ENCODE data around the gene NCKAP5.

The NCKAP5 gene

GRCh38 chr2:132678483-132678882 lies 889.8 kb downstream of the NCKAP5 start:
- DNase-seq, result no peak

DNA sequence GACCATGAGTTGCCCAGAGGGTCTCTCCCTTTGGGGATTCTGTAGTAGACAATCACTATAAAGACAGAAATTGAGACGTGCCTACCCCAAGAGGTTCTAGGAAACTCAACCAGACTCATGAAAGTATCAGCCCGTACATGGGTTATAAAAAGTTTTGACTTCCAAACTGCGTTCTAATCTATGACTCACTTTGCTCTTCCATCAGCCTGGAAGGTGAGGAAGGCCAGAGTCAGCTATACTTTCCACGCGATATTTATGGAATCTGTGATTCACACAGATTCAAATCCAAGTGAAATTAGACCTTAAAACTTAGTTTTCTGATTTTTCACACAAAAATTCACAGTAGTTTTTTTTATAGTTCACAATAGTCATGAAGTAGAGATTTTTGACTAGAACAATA lies 890.6 kb downstream of the NCKAP5 start:
- DNase-seq, result no peak

DNA sequence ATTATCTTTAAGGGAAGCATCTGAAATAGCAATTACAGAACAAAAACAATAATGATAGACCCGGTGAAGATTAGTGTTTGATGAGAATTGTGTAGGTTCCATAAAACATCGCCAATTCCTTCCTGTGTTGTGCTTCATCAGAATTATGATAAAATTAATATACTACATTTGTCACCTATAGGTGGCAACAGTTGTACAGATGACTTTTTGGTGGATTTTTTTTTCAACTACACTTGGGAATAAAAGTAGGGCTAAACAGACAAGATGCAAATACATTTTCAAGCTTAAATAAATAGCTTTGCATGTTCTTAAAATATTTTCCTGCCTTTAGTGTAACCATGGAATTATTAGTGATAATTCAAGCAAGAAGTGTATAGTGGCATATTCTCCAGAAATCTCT lies 891.3 kb downstream of the NCKAP5 start:
- DNase-seq, result no peak

- DNase-seq, result no peak
Measured at GRCh38 chr2:132671151-132671835, 897.0 kb downstream of the NCKAP5 start.

GRCh38 chr2:132670496-132671150 lies 897.6 kb downstream of the NCKAP5 start:
- DNase-seq, result no peak

DNA sequence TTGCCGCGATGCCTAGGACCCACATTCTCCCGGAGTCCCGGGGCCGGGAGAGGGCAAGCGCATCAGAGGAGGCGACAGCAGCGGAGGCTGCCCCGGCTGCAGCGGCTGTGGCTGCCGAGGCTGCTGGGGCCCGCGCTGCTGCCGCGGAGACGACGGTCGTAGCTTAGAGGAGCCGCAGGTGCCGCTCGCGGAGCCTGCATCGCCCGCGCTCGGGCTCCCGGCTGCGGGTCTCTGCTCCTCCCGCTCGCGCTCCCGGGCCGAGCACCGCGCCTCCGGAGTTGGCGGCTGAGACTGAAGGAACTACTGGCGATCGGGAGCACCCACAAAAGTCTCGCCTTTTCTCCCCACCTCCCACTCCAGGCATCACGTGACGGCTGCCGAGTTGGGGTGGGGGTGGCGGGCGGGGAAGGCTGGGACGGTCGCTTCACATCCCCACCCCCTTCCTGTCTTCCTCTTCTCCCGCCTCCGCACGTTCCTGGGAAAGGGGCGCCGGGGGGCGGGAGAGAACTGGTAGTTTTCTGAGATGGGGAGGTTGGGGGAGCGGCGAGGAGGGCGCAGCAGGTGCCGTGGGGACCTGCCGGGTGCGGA lies 898.3 kb downstream of the NCKAP5 start, which contains the start of gene LYPD1:
Gene LYPD1 (minus strand): TSS at position 298 of the 588 bp plus-strand sequence. CDS start 273 bp downstream, at position 25.
- DNase-seq, result no peak

GRCh38 chr2:132668987-132669907 lies 899.0 kb downstream of the NCKAP5 start:
- DNase-seq, result no peak

DNA sequence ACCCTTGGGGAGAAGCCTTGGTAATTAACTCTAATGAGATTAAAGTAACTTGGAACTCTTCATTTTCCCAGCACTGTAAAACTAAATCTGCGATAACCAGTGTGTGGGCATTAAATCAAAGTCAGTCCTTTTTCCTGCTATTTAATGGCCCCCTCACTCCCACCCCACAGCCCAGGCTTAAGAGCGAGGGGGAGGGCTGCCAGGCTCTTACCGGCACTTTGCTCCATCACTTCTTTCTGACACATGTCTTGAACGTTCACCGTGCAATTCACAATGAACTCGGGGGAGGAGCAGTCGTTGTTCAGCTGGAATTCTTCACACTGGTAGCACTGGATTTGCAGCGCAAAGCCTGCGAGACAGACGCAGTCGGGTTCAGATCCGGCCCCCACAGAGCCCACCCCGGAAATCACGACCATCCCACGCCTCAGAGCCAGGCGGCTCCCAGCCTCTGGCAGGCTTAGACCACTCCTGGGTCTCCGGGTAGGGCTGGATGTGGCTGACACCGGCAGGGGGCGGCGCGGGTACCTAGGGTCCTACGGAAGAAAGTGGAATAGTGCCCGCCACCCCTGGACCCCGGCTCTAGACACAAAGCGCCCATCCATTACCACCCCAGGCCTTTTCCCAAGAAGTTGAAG lies 900.0 kb downstream of the NCKAP5 start:
- no peak for DNase-seq

DNA sequence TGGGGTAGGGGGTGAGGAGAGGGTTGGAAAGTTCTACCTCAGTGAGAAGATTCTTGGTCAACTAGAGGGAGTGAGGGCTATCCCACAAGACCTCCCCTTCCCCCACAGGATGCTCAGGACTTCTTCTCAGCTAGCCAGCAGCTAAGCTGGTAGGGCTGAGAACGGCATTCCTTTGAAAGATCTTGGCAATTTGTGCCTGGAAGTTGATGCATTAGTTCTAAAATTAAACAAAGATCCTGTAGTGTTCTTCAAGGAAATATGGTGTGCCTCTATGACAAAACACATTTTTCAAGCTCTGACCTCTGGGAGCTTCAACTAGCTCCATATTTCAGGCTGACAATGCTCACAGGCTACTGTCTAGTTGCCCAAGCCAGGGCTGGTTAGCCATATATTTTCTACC lies 900.6 kb downstream of the NCKAP5 start:
- DNase-seq, result no peak

- no peak for DNase-seq
Measured at GRCh38 chr2:132665401-132666140, 902.7 kb downstream of the NCKAP5 start.

GRCh38 chr2:132664096-132664495 lies 904.2 kb downstream of the NCKAP5 start:
- DNase-seq, result no peak

DNA sequence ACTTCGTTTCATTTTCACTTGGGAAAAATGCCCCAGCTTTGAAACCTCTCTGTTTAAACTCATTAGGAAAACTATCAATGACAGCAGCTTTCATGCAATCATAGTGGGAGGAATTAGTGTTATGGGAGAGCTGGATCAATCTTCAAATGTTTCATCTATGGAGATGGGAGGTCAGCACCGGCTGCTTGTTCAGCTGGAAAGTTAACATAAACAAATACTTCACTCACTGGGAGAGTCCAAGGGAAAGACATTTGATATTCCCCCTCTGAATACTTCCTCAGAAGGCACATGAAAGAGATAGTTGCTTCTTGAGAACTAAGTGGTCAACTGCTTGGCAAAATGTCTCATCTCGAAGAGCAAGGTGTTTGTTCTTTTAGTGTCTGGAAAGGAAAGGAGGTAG lies 905.5 kb downstream of the NCKAP5 start:
- no peak for DNase-seq

GRCh38 chr2:132659331-132659730 lies 908.9 kb downstream of the NCKAP5 start:
- no peak for DNase-seq

- DNase-seq, result no peak
Measured at GRCh38 chr2:132656266-132656975, 911.8 kb downstream of the NCKAP5 start.

GRCh38 chr2:132654968-132655367 lies 913.3 kb downstream of the NCKAP5 start:
- no peak for DNase-seq

- no peak for DNase-seq
Measured at GRCh38 chr2:132654335-132654734, 913.9 kb downstream of the NCKAP5 start.

DNA sequence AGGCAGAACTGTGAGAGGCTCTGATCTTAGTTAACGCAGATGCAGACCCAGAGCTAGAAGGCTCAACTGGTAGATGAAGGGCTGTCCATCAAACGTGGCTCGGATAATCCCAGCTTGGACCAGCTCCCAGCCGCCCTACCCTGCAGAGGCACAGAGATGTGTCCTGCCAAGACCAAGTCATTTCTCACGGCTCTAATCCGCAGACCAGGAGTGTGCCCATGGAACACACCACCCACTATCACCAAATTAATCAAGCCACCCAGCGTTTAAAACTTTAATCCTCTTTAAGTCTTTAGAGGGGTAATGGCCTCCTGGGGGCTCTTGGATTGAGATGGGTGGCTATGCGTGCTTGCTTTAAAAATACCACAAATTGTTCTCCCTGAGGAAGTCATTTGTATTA lies 915.8 kb downstream of the NCKAP5 start:
- DNase-seq, result no peak

DNA sequence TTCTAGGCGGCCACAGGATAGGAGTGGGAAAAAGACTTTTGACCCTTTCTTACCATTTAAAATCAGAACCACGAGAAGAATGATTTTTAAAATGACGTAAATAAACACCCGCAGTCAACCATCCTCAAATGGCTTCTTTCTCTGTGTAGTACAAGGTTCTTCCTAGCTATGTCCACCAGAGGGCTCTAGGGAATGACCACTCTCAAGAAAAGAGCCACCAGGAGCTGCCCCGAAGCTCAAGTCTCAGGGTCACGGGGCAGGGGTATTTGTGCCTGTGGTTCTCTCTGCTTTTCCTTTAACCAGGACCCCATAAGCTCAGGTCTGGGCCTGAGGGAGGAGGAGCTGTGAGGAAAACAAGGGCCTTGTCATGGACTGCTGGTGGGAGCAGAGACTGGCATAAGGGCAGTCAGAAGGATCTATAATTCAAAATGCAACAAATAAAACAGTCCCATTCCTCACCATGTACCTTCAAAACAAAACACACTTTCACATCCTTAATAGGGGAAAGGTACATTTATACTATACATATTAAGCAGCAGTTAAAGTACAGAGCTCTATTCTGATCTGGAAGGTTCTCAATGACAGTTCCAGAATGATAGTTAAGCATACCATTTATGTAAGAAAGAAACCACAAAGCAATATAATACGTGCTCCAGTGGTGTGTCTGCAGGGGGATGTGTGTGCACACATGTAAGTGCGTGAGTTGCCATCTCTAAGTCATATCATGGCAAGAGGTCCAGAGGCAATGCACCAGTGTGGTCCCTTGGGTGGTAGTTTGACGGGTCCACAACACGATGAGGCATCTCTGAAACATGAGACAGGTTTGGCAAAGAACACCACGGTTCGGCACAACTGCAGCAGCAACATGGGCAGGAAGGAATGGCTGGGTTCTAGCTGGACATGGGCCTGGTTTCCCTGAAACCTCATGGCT lies 916.9 kb downstream of the NCKAP5 start:
- no peak for DNase-seq

- no peak for DNase-seq
Measured at GRCh38 chr2:132646540-132647108, 921.6 kb downstream of the NCKAP5 start.
